C4-2B (cell line): ENCODE results near the gene HSF2.

Source experiments
- ZFX ChIP-seq: fragments of 450-650 bp; IDR thresholded peaks from 2 replicates; pipeline ENCODE4 v1.6.1; 2017
- TF ChIP-seq, protein P1 (sequence below): fragments of 450-650 bp; conservative IDR thresholded peaks from 2 replicates; pipeline ENCODE4 v1.5.1; 2017; ENCODE audit warnings: mild to moderate bottlenecking

DNA sequence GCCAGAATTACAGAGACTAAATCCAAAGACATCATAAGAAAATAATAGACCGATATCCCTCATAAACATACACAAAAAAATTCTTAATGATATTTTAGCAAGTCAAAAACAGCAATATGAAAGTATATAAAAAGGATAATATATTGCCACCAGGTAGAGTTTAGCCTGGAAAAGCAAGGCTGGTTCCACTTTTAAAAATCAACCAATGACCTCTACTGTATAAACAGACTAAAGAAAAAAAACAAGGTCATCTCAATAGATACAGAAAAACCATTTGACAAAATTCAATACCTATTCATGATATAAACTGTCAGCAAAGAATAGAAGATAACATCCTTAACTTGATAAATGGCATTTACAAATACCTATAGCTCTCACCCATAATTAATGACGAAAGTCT lies 62.4 kb downstream of the HSF2 start:
- TF ChIP-seq, protein P1, sequence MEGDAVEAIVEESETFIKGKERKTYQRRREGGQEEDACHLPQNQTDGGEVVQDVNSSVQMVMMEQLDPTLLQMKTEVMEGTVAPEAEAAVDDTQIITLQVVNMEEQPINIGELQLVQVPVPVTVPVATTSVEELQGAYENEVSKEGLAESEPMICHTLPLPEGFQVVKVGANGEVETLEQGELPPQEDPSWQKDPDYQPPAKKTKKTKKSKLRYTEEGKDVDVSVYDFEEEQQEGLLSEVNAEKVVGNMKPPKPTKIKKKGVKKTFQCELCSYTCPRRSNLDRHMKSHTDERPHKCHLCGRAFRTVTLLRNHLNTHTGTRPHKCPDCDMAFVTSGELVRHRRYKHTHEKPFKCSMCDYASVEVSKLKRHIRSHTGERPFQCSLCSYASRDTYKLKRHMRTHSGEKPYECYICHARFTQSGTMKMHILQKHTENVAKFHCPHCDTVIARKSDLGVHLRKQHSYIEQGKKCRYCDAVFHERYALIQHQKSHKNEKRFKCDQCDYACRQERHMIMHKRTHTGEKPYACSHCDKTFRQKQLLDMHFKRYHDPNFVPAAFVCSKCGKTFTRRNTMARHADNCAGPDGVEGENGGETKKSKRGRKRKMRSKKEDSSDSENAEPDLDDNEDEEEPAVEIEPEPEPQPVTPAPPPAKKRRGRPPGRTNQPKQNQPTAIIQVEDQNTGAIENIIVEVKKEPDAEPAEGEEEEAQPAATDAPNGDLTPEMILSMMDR, result no peak
- no peak for TF ChIP-seq ZFX
